Fibroblast of skin of back (primary cell): Measurements from ENCODE around the gene PLEKHF1. TPM values are rescaled to one million over a fixed set of nuclear protein-coding genes. Genes with fewer than 3 reads are reported as not detected.
"Not testable (repeated sequence)": the region's sequence is repeated elsewhere in the genome, so short reads cannot be mapped to it uniquely, and the experiment has no call there.

ENCODE experiments used
- DNase-seq: peaks from one replicate; pipeline ENCODE4 v3.0.0-alpha.2; 2013
- polyA plus RNA-seq, 2 experiments: library from polyadenylated mRNA; unstranded; fragments of 120-200 nt; gene quantifications; one replicate each; pipeline ENCODE4 v1.2.1, GENCODE V29; 2013; ENCODE audit not compliant: insufficient read length in 2 of 2

PLEKHF1 gene, protein sequence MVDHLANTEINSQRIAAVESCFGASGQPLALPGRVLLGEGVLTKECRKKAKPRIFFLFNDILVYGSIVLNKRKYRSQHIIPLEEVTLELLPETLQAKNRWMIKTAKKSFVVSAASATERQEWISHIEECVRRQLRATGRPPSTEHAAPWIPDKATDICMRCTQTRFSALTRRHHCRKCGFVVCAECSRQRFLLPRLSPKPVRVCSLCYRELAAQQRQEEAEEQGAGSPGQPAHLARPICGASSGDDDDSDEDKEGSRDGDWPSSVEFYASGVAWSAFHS
- 6.7 TPM for polyA plus RNA-seq (2013, experiment 1 of 2; ENCODE audit: insufficient read length)
- 3.9 TPM for polyA plus RNA-seq (2013, experiment 2 of 2; ENCODE audit: insufficient read length)

DNA sequence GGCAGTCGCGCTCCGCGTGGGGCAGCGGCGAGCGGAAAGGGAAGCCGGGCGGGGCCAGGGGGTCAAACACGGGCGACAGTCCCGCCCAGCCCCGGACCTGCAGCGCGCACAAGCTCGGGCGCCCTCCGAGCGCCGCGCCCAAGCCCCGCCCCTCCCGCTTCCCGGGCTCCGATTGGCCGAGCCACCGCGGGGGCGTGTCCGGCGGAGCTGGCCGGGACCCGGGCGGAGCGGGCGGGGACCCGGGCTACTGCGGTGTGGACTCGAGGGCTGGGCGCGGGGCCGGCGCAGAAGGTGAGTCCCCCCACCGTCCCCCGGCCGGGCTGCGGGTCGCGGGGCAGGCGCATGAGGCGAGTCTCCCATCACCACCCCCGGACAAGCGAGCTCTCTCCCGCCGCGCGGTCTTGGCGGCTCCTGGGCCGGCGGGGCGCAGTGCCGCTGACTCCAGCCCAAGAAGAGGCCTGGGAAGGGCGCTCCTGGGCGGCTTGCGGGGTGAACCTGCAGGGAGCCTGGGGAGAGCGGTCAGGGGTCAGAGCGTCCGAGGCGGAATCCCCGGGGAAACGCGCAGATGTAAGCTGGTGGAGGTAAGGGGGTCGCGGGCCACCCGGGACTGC is at the start of gene PLEKHF1:
Gene PLEKHF1 (plus strand): TSS at position 247 of the 611 bp plus-strand sequence. CDS start 8,379 bp downstream, outside the sequence.
- DNase-seq = peak; percentile 75

DNA sequence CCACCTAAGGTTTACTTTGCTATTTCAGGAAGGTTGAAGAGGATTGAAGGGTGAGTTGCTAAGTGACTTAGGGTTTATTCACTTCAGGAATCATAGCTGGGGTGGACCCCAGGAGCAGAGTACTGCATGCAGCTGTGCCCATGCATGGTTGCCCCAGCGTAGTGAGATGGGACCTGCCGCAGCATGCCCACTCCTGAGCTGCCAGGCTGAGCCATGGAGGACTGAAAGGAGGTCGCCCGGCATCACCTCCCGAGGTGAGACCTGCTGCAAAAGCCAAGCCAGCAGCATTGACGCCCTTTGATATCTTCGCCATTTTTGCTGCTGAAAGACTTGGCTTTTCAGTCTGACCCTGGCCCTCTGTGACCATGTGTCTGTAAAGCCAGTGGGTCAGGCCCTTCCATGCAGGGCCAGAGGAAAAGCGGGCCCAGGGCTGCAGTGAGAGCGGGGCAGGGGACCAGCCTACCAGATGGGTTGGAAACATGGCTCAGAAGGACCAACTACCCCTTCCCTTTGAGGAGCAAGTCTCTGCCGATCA is 49.3 kb upstream of the PLEKHF1 start:
- DNase-seq = no peak

DNA sequence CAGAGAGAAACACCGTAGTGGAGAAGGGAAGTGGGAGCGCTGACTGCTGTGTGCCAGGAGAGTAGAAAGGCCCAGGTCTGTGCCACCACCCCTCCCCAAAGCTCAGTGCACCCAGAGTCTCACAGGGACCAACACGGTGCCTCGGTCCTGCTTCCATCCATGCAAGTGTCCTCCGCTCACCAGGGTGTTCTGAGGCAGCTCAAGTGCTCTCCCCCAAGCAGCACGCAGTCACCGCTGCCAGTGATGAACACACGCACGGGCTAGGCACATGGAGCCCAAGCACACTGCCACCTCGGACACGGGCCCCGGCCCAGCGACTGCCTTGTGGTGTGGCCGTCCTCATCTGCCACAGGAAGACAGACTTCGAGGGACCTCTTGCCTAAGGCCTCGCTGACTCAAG is 48.7 kb upstream of the PLEKHF1 start:
- no peak for DNase-seq

DNA sequence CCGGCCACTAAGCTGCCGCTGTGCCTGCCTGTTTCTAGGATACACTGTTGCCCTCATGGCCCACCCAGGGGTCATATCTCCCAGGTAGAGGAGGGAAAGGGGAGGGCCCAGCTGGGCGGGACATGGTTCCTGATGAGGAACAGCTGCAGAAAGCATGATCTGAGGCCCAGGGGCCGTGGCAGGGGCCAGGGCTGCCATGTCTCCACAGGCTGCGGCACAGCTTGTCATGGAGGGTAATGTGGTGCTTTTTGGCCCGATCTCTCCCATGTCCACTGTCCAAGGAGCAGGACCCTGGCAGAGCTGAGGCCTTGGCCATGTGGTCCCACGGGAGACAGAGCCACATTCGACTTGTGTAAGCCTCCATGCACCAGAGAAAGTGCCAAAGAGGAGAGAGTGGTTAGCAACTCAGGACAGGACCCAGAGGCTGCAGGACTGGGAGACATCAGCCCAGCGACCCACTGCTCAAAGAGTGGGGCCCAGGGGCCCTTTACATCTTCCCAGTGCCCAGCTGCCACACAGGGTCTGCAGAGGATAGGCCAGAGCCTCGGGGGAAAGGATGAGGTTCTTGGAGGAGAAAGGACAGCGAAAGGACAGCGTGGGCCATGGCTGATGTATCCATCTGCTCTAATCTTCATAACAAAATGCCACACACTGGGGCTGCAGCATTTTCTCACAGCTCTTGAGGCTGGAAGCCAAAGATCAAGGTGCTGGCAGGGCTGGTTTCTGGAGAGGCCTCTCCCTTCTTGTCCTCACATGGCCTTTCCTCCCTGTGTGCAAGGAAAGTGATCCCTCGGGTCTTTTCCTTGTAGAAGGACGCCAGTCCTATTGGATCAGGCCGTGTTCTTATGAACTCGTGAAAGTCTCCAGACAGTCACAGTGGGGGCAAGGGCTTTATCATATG is 47.6 kb upstream of the PLEKHF1 start:
- no peak for DNase-seq

DNA sequence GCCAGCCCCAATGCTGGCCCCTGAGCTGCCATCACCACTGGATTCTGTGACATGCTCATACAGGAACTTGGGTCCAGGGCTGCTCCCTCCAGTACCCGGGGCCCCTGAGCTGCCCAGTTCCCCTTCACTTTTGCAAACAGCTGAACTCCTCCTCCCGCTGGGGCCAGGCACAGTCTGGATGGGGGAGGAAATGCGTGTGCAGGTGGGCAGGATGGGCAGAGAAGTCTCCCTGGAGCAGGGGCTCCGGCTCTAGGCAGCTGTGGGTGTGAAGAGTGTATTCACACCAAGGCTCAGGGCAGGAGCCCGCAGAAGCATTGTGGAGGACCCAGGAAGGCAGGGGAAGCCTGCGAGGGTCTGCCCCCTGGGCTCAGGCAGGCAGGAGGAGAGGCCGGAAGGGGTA is 46.8 kb upstream of the PLEKHF1 start:
- DNase-seq = no peak

DNA sequence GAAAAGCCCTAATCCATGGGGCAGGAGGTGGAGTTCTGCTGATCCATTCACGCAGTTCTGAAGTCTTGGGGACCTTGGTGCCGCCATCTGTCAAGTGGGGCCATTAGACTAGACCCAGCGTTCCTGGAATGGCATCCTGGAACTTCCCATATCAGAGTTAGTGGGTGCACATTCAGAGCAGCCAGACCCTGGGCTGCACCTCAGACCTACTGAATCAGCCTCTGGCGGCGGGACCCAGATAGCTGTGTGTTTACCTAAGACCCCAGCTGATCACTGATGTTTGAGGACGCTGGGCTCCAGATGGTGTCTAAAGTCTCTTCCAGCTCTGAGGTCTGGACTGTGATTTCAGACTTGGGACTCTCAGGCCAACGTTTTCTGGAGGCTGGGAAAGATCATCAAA is 46.4 kb upstream of the PLEKHF1 start:
- DNase-seq = no peak

DNA sequence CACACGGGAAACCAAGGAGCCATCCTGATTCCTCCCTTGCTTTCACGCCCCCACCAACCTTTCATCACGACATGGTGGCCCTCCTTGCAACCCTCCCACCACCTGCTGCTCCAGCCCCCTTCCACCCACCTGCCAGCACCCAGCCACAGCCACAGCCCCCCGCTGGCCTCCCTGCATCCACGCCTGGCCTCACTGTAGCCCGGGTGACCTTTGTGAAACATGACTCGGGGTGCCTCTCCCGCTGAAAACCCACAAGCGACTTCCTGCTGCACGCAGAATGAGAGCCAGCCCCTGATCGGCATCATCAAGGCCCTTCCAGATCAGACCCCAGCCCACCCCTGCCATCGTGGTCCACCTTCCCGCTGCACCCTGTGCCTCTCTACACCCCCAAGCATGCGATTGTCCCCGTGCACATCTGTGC is 44.3 kb upstream of the PLEKHF1 start:
- no peak for DNase-seq

DNA sequence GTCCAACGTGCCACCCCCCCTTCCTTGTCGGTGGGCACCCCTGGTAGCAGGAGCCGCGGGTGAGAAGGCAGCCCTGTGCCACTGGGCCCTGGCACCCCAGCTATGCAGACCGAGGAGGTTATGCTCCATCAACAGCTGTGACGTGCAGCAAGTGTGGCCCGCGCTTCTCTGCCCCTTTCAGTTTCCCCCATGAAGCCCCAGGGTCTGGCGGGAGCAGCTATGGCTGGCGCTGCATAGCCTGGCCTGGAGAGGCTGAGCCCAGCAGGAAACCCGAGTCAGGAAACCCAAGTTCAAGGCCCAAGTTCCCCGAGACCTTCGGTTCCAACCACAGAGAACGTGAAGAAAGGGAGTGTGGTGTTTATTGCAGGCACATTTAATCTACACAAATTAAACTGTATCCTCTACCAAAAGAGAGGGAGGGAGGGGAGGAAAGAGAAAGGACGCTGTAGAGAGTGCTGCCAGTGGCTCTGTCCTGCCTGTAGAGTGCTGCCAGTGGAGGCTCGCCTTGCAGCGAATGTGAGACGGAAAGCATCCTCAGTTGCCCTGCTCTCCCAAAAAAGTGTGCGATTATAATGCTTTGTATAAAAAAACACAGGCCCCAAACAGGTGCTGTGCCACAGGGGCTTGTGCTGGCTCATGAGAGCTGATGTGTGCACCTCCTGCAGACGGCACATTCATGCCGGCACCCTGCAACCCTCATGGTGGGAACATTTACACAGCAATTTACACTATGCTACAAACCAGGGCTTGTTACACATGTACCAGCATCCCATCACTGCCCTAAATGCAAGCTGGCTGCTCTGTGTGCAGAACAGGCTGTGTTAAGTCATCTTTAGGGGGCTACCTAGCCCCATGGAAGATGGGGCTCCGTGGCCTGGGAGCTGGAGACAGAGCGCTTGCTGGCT is 42.8 kb upstream of the PLEKHF1 start:
- peak; percentile 60 for DNase-seq

DNA sequence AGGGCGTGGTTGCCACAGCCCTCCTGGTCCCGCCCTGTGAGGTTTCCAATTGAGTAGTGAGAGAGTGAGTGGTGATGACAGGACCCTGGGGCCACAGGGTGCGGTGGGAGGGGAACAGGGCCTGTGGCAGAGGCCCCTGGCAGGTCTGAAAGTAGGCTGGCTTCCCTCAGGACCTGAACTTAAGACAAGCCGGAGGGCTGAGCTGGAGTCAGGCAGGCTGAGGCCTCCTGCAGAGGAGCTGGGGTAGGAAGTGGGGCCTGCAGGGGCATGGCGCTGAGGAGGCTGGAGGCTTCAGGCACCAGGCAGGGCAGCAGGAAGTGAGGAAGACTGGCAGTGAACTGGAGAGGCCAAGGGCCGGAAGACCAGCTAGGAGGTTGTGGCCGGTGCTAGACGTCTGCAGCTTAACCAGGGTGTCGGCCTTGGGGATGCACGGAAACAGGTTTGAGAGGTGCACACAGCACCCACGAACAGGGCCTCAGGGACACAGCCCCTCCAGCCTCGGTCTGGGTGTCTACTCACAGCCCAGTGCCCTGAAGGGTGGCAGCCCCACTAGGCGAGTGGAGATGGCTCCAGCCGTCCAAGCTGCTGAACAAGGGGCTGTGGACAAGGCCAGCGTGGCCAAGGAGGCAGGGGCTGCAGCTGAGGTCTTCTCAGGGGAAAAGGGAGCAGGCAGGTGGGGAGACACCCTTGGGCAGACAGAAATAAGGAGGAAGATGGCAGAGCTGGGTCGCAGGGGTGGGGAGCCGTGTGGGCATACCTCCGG is 41.4 kb upstream of the PLEKHF1 start:
- DNase-seq = peak; percentile 5

DNA sequence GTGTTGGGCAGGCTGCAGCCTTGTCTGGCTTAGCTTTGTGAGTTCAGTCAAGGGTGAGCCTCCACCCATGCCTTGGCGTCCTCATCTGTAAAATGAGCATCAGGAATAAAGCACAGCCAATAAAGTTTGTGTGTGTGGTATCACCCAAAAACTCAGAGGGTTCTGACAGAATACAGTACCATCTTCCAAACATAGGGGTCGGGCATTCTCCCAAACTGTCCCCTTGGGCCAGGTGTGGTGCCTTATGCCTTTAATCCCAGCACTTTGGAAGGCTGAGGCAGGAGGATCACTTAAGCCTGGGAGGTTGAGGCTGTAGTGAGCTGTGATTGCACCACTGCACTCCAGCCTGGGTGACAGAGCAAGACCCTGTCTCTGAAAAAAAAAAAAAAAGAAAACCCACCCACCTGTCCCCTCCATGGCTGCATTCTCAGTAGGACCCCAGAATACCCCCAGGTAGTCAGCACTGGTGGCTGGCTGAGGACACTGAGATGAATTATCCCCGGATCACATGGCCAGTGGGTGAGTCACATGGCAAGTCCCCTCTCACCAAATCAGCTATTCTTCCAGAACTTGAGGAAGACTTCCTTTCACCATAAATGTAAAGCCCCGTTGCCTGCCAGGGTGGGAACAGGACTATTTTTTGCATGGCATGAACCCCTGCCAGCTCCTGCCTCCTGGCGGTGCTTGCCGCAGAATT is 40.6 kb upstream of the PLEKHF1 start:
- DNase-seq = no peak

DNA sequence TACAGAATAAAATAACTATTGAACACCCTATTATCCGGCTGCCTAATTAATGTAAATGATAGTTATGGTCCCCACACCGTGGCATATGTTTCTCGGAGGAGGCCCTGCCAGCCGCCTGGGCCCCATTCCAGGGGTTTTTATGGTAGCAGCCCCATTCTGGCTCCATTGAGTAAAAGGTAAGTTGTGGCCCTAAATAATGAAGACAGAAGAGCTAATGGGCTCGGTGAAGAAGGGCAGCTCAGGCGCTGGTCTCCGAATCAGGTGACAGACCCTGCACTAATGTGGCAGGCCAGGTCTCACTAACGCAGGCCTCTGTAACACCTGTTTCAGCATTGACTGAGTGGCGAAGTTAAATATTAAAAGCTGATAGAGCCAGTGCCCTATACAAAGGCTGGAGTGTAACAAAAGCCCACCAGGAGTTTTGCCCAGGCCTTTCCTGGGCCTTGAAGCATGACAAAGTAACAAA is 40.0 kb upstream of the PLEKHF1 start:
- DNase-seq = no peak

DNA sequence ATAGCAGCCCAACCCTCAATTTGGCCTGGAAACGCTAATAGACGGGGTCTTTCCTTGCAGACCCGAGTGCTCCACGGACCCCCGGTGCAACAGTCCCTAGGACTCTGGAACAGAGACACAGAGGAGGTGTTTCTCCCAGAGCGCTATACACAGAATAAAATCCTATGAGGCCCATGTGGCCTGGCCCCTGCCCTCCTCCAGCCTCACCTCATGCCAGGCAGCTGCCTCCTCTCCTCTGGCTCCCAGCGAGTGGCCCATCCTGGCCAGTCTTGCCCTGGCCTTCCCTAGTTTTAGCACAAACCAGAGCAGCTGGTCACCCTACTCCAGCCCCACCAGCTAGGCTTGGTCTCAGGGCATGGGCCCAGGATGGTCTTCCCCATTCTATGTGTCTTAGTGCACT is 38.9 kb upstream of the PLEKHF1 start:
- no peak for DNase-seq

DNA sequence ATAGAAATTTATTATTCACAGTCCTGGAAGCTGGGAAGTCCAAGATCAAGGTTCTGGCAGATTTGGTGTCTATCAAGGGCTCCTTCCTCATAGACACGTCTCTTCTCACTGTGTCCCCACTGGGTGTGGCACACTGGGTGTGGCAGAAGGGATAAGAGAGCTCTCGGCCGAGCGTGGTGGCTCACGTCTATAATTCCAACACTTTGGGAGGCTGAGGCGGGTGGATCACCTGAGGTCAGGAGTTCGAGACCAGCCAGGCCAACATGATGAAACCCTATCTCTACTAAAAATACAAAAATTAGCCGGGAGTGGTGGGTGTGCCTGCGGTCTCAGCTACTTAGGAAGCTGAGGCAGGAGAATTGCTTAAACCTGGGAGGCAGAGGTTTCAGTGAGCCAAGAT is 38.4 kb upstream of the PLEKHF1 start:
- DNase-seq = not testable (repeated sequence)

DNA sequence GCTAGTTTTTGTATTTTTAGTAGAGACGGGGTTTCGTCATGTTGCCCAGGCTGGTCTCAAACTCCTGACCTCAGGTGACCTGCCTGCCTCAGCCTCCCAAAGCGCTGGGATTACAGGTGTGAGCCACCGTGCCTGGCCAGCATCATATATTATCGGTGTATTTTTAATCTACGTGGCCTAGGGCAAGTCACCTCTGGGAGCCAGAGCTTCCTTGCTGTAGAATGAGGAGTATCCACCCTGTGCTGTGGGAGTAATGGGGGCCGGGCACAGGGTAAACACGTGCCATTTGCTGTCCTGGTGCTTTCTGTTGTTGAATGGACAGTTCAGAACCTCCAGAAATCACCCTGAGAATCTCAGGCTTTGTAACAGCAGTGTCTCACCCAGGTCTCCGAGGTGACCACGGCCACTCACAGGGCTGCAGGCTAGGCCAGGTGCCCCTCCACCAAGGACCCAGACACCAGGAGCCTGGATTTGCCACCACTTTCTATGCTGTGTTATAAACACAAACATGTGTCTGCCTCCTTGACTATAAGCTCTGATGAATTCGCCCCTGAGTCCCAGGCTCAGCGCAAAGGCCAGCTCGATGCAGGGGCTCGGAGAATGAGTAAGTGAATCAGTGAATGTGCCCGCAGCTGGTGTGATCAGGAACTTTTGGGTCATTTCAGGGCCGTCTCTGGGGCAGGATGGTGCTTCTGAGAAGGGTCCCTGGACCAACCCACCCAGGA is 36.4 kb upstream of the PLEKHF1 start:
- DNase-seq = no peak

DNA sequence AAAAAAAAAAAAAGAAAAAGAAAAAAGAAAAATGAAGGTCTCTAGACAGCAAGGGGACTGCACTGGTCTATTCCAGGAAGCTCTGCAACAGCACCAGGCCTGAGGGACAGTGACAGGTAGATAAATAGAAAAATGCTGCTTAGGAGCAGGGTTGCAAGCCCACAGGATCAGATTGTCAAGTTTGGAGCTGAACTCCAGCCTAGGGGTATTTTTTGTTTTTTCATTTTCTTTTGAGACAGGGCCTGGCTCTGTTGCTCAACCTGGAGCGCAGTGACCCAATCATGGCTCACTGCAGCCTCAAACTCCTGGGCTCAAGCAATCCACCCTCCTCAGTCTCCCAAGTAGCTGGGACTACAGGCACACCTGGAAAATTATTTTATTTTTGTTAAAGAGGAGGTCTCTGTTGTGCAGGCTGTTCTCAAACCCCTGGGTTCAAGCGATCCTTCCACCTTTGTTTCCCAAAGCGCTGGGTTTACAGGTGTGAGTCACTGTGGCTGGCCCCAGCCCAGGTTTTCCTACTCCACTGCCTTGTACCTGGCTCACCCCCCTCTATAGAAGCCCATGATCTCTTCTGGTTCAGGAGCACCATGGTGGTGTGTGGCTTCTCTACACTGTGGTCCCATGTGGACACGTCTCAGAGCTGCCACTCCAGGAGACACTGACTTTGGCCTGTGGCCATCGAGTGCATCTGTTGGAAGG is 35.3 kb upstream of the PLEKHF1 start:
- DNase-seq = no peak

DNA sequence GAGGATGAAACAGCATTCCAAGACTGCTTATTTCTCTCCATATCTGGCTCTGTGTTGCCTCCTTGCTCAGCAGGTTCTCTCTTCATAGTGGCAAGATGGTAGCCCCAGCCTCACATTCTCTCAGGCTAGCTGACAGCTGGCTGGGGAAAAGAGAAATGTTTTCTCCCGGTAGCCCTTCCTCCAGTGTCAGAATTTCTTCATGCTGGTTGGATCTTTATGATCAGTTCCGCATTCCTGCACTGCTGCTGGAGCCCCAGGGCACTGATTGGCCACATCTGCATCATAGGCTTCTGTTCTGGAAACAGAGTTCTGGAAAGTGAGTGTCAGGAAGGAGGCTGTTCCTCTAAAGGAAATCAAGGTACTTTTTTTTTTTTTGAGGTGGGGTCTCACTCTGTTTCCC is 34.6 kb upstream of the PLEKHF1 start:
- peak; percentile 15 for DNase-seq

DNA sequence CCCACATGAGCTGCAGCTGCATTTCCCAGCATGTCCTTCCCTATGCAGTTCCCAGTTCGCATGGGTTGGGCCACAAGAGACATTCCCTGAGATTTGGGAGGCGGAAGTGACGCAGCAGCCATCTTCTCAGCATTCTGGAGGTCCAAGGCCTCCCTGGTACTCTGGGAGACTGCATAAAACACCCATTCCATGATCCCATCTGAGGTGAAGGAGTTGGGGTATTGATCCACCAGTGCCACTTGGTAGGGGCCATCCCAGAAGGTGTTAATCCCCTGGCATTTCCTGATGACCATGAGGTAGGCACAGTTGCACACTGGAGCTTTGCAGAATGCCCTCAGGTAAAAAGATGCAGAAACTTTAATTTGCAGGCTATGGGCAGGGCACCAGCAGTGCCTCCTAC is 33.8 kb upstream of the PLEKHF1 start:
- DNase-seq = no peak

DNA sequence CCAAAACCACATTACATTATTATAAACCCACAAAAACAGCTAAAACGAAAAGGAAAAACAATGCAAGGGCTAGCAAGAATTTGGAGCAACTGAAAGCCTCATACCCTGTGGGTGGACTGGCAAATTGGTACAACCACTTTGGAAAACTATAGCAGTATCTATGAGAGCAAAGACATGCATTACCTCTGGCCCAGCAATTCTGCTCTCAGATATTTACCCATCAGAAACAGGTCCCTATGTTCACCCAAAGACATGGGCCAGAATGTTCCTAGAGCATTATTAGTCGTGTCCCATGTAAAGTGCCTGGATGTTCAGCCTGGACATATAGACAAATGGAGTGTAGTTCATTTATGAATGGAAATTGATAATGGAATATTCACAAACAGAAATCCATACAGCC is 31.3 kb upstream of the PLEKHF1 start:
- DNase-seq = no peak
